GM19467 (cell line): ENCODE results near the gene KCNJ6.
"Not testable (repeated sequence)": the region's sequence is repeated elsewhere in the genome, so short reads cannot be mapped to it uniquely, and the experiment has no call there.

ENCODE experiments used
- ATAC-seq: cut with Tn5 transposase; IDR thresholded peaks from one replicate; pipeline ENCODE4 v1.9.1; 2021; ENCODE audit warnings: mild to moderate bottlenecking, moderate library complexity; ENCODE audit not compliant: unreplicated experiment

The KCNJ6 gene

DNA sequence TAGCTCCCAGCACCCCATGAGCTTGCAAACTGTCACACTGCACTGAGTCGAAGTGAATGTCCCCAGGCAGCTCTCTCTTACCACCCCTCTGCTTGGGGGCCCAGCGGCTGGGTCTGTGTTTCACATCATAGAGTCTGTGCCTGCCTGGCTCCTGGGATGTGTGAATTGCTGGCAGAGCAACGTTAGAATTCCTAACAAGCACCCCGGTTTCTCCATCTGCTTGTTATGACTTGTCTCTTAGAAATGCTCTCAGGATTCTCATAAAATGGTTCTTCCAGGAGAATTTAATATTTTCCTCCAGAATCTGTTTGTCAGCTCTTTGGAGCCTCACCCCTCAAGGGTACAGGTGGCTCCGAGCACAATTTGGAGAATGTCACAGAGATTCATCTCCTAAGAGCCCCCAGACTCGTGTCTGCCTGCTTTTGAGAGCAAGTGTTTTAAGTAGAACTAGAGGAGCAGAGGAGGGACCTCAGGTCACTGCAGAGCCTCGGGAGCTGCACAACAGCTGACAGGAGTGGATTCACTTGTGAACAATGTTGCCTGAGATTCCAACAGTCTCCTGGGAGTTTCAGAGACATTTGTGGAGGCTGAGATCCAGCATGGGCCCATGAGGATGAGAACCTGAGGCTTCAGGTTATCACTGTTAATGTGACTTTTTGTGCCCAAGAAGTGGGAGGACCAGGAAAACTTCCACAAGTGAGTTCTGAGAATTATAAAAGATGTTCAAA, 131.5 kb downstream of the KCNJ6 start:
- no peak for ATAC-seq

DNA sequence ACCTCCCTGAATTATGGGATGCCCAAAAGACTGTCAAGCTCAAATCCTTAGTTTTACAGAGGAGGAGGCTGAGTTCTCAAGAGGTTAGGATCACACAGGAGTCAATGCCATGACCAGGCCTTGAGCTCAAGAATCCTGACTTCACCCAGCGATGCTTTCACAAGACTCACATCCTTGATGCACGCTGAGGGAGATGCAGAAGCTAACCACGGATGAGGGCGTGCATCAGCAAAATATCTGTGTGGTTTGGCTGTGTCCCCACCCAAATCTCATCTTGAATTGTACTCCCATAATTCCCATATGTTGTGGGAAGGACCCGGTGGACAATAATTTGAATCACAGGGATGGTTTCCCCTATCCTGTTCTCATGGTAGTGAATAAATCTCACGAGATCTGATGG, 133.2 kb downstream of the KCNJ6 start:
- ATAC-seq: no peak

DNA sequence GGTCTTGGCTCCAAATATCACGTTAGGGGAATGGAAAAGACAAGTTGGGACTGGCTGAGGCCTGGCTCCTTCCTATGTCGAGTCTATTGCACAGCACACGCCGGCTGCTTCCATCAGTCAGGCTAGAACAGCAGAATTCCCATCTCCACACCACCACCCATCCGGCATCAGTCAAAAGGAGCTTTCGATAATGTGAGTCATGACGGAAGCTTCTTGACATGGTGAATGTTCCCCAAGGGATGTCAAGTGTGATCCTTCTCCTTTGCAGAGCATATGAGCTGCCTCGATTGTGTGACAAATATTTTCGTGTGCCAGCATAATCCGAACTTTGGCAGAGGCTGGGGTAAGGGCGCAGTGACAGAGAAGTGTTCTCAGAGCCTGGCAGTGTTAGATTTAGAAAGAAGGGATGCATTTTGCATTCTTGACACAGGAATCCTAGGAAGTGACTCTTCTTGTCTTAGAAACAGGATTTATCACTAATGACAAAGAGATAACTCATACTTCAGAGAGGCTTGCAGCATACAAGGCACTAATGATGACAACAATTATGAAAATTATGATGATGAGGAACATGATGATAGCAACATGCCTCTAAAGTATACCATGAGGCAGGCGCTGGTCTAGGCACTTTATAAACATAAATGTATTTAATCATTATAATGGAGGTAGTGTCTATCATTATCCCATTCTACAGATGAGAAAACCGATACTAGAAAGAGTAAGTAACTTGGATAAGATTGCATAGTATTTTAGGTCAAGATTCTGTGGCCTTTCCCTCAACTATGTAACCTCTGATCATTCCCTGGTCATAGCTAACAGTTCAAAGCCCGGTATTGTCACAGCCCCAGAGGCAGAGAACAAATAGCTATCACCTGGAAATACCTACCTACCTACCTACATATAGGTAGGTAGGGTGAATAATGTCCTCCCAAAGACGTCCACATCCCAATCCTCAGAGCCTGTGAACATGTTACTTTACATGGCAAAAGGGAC, 135.0 kb downstream of the KCNJ6 start:
- ATAC-seq: no peak

DNA sequence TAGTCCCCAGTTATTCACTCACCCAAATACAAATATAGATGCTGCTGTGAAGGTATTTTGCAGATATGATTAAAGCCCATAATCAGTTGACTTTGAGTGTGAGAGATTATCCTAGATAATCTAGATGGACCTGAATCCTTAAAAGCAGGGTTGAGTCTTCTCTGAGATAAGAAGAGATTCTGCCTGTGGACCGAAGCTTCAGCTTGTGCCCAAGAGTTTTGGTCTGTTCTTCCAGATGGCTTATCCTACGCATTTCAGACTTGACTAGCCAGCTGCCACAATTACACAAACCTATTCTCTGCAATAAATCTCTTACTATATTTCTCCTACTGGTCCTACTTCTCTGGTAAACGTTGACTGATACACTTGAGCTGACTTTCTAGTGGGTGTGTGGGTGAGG, 145.1 kb downstream of the KCNJ6 start:
- ATAC-seq: no peak

DNA sequence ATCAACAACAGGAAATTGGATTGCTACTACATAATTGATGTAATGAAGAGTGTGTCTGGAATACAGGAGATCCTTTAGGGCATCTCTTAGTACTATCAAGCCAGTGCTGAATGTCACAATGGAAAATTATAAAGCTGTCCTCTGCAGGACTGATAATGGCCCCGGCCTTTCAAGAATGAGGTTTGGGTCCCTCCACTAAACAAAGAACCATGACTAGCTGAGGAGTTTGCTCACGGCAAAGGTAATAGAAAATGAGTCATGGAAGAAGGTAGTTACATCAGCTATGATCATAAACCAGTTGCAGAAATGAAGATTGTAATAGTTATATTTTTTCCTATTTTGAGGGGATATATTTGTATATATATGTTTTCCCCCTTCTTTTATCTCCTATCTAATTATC, 145.8 kb downstream of the KCNJ6 start:
- ATAC-seq: no peak

DNA sequence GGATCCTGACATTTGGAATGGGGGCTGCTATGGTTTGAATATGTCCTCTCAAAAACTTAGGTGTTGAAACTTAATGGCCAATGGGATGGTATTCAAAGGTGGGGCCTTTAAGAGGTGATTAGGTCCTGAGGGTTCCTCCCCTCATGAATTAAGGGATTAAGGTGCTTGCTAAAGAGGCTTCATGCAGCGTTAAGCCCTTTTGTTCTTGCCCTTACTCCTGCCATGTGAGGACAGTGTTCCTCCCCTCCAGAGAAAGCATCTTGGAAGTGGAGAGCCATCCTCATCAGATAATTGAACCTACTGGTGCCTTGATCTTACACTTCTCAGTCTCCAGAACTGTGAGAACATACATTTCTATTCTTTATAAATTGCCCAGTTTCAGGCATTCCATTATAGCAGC, 146.6 kb downstream of the KCNJ6 start:
- ATAC-seq: no peak

DNA sequence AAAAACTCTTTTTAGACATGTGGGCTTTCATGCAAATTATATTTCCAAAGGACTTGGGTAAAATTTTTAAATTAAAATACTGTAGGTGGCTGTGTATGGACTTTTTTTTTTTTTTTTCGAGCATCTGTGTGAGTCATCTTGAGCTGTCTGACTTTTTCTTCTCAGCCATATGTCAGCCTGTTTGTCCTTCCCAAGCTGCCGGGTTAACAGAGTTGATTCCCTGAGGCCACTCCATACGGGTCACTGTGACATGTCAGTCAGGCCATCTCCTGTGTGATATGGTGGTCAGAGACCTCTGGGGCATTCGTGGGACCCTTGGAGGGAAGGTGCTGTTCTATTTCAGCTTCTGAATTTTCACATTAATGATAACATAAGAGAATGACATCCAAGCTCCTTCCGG, 148.3 kb downstream of the KCNJ6 start:
- no peak for ATAC-seq

DNA sequence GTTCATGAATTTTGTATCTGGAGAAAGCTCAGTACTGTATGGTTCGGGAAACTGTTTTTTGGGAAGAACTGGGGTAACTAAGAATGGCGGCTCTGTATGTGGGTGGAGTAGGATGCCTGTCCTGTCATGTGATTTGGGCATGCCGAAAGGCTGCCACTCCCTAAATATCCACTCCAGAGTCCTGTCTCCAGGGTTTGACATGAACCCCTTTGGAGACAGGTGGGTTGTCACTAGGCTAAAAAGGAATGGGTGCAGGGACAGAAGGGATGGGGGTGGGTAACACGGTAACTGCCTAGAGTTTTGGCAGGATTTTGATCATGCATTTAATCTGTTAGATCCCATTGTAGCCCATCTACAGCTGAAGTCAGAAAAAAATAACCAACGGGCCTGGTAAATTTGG, 150.1 kb downstream of the KCNJ6 start:
- no peak for ATAC-seq

DNA sequence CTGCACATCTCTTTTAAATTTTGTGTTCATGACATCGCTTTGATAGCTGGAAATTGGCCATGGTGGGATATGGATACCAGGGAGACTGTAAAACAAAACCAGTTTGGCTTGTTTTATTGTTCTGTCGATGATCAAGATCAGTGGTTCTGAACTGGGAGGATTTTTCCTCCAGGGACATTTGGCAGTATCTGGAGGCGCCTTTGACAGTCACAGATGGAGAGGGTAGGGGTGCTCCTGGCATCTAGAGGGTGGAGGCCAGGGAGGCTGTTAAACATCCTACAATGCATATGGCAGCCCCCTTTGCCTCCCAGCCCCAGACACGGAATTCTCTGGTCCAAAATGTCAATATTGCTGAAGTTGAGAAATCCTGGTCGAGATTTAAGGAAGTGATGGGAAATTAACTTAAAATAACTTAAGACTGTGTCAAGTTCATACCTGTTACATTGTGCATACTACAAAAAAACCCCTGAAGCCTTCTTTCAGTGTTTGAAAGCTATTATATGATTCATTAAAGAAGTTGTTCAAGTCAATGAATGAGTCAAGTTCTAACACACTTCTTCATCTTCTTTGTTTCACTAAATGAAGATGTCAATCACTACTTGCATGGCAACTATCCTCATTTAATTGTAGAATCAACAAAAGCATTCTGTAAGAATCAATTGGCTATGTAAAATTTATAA, 150.9 kb downstream of the KCNJ6 start:
- no peak for ATAC-seq

DNA sequence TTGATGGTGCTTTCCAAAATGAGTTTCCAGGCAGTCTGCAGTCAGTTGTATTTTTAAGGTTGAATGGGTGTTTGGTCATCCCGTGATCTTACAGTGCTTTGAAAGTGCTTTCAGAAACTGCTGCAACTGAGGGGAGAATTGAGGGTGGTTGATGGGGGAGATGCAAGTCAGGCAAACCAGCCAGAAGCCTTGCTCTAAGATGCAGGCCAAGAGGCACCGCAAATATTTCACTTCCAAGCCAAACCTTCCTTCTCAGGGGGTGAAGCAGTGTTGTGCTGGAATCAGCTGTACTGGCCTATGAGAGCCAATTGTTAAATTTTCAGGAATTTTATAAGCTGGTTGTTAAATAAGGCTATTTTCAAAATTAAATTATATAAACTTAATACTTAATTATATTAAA, 151.6 kb downstream of the KCNJ6 start:
- ATAC-seq: no peak

DNA sequence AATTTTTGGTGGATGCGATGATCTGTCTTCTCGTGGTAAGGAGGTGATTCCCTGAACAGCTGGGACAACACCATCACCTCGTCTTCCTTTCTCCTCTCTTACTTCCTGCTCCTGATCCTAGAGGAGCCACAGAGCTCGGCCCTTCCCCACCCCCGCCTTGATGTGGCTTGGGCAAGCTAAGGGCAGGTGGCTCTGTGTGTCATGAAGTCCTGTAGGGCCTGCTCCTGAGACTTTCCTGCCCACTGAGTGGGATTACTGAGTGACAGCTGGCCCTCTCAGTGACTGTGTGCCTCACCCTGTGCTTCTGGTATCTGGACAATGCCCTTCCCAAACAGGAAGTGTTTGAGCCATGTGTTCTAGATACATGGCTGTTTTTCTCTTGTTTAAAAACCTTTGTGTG, 153.0 kb downstream of the KCNJ6 start:
- ATAC-seq: no peak

DNA sequence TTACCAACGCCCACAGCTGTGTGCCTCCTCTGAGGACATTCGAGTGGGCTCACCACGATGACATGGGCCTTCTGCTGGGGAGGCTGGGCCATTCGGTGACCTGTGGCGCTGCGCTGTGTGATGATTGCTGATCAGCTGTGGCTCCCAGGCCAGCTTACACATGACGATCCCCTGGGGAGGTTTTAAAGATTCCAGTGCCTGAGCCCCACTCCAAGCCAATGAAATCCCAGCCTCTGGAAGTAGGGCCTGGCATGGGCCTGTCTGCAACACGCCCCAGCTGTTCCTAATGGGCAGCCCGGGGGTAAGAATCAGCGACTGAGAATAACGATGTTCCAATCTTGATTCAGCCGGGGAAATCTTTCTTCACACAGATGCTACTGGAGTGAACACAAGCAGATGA, 153.7 kb downstream of the KCNJ6 start:
- no peak for ATAC-seq

DNA sequence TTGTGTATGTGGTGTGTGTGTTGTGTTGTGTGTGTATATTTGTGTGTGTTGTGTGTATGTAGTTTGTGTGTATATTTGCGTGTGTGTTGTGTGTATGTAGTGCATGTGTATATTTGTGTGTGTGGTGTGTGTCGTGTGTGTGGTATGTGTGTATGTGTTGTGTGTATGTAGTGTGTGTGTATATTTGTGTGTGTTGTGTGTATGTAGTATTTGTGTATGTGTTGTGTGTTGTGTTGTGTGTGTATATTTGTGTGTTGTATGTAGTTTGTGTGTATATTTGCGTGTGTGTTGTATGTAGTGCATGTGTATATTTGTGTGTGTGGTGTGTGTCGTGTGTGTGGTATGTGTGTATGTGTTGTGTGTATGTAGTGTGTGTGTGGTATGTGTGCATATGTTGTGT, 154.9 kb downstream of the KCNJ6 start:
- not testable (repeated sequence) for ATAC-seq

DNA sequence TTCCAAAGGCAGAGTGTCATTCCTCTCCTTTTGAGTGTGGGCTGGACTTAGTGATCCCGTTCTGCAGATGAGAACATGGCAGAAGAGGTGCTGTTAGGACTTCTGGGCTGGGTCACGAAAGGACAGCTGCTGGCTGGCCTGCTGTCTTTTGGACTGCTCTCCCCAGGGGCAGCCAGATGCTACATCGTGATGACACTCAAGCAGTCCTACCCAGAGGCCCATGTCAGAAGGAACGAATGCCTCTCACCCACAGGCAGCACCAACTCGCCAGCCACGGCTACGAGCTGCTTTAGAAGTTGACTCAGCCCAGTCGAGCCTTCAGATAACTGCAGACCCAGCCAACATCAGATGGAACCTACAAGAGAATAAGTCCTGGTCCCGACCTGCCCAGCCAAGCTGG, 156.5 kb downstream of the KCNJ6 start:
- ATAC-seq: no peak

DNA sequence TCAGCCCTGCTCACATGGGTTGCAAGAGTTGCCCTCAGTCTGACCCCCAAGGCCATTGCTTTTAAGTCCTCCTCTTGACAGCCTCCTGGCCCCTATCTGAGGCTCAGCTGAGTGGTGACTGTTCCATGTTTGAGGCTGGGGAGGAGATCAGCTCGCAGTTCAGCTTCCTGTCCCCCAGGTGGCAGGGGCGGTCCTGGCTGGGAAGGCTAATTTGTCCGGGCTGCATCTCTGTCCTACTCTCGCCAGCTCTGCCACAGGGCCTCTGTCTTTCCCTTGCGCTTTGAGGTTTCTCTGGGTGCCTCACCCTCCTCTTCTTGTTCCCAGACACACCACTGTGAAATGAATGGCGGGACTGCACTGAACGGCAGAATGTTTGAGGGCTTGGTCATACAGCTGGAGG, 157.3 kb downstream of the KCNJ6 start:
- no peak for ATAC-seq

DNA sequence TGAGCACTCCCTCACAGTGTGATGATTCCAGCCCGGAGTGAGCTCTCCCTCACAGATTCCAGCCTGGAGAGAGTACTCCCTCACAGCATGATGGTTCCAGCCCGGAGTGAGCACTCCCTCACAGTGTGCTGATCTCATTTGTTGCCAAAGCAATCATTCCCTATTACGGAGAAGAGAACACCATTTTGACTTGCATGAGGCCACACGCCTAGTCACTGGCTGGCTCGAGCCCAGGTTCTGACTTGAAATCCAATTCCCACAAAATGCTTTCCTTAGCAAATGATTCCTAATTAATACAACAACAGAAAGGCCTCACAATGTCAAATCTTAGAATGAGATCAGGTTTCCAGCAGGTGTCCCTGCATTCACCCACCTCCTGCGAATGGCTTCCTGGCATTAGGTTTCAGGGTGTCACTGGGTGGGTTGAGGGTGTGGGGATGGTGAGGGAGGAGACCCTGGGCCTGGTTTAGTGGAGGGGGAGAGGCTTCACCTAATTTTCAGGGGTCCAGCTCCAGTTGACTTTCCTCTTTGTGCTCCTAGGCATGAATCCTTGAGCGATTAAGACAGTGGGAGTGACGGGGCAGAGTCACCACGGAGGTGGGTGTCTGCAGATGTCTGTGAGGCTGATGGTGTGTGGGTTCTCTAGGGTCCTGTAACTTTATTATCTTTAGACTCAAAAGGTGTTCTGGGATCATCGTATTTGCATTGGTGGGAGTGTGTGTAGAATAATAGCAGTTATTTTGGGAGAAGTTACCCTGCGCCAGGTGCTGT, 158.5 kb downstream of the KCNJ6 start:
- ATAC-seq: no peak

DNA sequence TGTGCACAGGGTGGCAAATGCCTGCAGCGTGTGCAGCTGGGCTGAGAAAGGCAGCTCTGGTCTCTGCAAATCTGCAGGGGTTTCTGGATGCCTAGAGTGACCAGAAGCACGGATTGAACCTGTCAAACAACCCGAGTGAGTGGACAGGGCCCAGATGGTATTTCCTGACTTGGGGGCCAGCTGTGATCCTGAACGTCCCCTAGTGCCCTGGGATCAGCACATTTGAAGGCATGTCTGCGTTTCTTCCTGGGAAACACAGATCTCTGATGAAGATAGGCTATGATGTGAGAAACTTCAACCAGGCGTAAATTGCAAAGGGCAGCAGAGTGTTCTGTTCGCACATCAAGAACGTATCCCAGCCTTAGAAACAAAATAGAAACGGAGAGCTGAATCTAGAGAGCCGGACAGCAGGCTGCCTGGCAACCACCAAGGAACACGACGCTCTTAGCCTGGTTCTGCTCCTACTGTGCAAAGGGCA, 163.1 kb downstream of the KCNJ6 start:
- ATAC-seq: no peak

DNA sequence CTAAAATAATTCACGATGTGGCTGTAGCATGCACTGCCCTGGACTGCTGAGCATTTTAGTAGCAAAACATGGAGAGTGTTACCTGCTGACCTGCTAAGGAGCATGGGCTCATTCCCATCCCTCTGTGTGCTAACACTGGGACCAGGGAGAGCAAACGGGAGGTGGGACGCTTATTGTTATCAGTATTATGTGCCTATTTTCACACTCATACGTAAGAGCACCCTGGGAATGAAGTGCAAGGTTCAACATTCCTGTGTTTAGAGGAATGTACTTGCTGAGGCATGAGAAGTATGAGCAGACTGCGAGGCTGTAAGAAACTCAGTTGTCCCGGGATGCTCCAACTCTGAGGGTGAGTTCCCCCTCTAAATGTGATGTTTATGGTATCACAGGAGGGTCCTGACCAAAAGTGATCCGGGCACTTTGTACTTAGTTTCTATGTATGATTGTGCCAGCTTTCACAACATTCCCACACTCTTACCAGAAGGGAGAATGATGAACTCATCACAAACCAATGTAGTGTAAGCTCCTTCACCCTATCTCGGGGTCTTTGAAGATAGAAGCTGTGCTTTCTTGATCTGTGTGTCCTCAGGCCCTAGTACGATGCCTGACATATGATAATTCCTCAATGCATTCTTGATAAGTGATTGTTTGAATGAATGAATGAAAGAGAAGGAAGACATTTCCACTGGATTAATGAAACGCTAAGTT, 164.8 kb downstream of the KCNJ6 start:
- no peak for ATAC-seq

DNA sequence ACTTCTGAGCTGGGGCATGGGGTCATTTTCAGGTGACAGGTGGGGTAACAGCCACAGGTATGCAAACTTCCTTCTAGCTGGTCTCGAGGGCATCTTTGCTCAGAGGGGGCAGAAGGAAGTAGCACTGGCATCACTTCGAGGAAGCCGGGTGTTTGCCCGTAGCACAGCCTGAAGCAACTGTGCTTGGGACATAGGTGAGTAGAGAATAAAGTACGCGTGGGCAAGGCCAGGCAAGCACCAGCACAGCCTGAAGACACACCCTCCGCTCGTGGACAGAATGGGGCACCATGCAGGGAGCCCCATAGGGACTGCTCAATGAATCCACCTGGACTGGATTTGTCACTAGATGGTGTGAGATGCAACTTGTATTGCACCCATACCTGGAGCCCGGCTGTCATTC, 167.1 kb downstream of the KCNJ6 start:
- no peak for ATAC-seq

DNA sequence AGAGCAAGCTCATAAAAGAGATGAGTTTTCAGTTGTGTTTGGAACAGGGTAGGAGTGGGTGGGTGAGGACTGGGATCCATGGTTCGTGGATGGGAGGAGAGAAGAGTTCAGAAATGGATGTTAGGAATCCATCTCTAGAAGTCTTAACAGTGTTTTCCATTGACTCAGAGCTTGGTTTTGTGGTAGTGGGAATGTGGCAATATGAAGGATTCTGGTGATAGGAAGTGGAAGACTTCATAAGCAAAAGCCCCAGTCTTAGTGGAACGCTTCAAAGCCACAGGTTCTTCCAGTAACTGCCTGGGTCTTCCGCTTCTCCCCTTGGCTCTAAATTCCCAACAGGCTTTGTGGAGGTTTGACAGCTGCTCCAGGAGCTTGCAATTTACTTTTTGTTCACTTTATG, 167.9 kb downstream of the KCNJ6 start:
- no peak for ATAC-seq
